Sigmoid colon (tissue), 7 donors: ENCODE results near the gene TCERG1L. TPM values are rescaled to one million over a fixed set of nuclear protein-coding genes. Genes with fewer than 3 reads are reported as not detected.

Experiments used
- DNase-seq: peaks from one replicate; pipeline ENCODE4 v3.0.0-alpha.2; 2019
- H3K27ac ChIP-seq, 4 donors: fragments of 200-600 bp; sonication (generic); one replicate each; pipeline ENCODE4 v1.5.1; 2016 to 2019; ENCODE audit warnings: mild to moderate bottlenecking in 1 of 4
- H3K27me3 ChIP-seq, 3 donors: fragments of 200-600 bp; sonication (generic); one replicate each; pipeline ENCODE4 v1.5.1; 2019; ENCODE audit warnings: mild to moderate bottlenecking in 1 of 3
- H3K36me3 ChIP-seq, 4 donors: fragments of 200-600 bp; sonication (generic); one replicate each; pipeline ENCODE4 v1.5.1; 2016 to 2019
- H3K4me1 ChIP-seq, 4 donors: fragments of 200-600 bp; sonication (generic); one replicate each; pipeline ENCODE4 v1.5.1; 2017 to 2019
- H3K4me3 ChIP-seq, 4 donors: fragments of 200-600 bp; sonication (generic); one replicate each; pipeline ENCODE4 v1.5.1; 2017 to 2019; ENCODE audit warnings: mild to moderate bottlenecking in 2 of 4, moderate library complexity in 1 of 4
- H3K9me3 ChIP-seq, 4 donors: fragments of 200-600 bp in 3 of 4; sonication (generic) in 3 of 4; one replicate each; pipeline versions ENCODE4 v1.5.1 to v1.6.1; 2013 to 2019
- CTCF ChIP-seq, 4 experiments: fragments of 450-650 bp in 3 of 4; fragments of 200-600 bp in 1 of 4; IDR thresholded peaks; one replicate each; pipeline ENCODE4 v1.5.1; 2016 to 2019; ENCODE audit warnings: antibody characterized with exemption in 4 of 4, mild to moderate bottlenecking in 3 of 4, moderate library complexity in 2 of 4
- EP300 ChIP-seq, 4 donors: sonication (generic); formaldehyde crosslinking; IDR thresholded peaks; one replicate each; pipeline ENCODE4 v1.6.1; 2017; ENCODE audit warnings: antibody characterized with exemption in 4 of 4
- POLR2A ChIP-seq, 2 donors: fragments of 450-650 bp; IDR thresholded peaks; one replicate each; pipeline ENCODE4 v1.6.1; 2016; ENCODE audit warnings: antibody characterized with exemption in 2 of 2, mild to moderate bottlenecking in 2 of 2, moderate library complexity in 2 of 2
- POLR2AphosphoS5 ChIP-seq, 4 donors: sonication (generic); formaldehyde crosslinking; IDR thresholded peaks; one replicate each; pipeline ENCODE4 v1.6.1; 2017; ENCODE audit warnings: antibody characterized with exemption in 4 of 4
- WGBS, 2 donors: extraction: QIAGEN DNeasy Blood & Tissue Kit; methylation state at CpG; one replicate each; pipeline ENCODE4 v1.1.7; 2013; 5-methylcytosine and 5-hydroxymethylcytosine counted together
- intact Hi-C: fragments of 100-400 bp; cut with DNase I; formaldehyde crosslinking; loops from one replicate; pipeline ENCODE4 v1.15.1; 2023
- polyA plus RNA-seq, 3 donors: library from polyadenylated mRNA; stranded (reverse); fragments of 200-250 nt; gene quantifications; one replicate each; pipeline ENCODE4 v1.2.3, GENCODE V29; 2013
- total RNA-seq, 4 donors: library from RNA; depleted of rRNA; stranded (reverse); fragments of >200 nt; gene quantifications; one replicate each; pipeline ENCODE4 v1.1.0, GENCODE V29; 2016
- donor health status: healthy with polysubstance abuse.
- donor health status: Bipolar disorder and iron deficiency.
- donor health status: healthy.

The TCERG1L gene
- total and polyA plus RNA-seq, 7 donors = under 0.01 to 0.55 (median 0.10) TPM; not detected in 4

GRCh38 chr10:131245475-131246059 lies 66.0 kb downstream of the TCERG1L start:
- no peak overlapping the region for H3K4me3 ChIP-seq
- no peaks in the 10 kb centered on the region for H3K36me3 ChIP-seq
- no peaks in the 10 kb centered on the region for H3K9me3 ChIP-seq
- WGBS, 2 donors = 73 to 84% methylated on average over 22 of the region's 22 CpGs
- H3K4me1 ChIP-seq = no peaks in the 10 kb centered on the region
- intact Hi-C loops = no loop called here
- no peak for DNase-seq
- H3K27me3 ChIP-seq = peaks cover 2 to 59% (median 8%) of the 10 kb centered on the region in 3 donors
- H3K27ac ChIP-seq = no peak overlapping the region
- no peak for TF ChIP-seq POLR2AphosphoS5 (IDR thresholded peaks at IDR 0.05)
- TF ChIP-seq CTCF (IDR thresholded peaks at IDR 0.05) = no peak
- no peak for TF ChIP-seq POLR2A (IDR thresholded peaks at IDR 0.05)
- TF ChIP-seq EP300 (IDR thresholded peaks at IDR 0.05) = no peak

DNA sequence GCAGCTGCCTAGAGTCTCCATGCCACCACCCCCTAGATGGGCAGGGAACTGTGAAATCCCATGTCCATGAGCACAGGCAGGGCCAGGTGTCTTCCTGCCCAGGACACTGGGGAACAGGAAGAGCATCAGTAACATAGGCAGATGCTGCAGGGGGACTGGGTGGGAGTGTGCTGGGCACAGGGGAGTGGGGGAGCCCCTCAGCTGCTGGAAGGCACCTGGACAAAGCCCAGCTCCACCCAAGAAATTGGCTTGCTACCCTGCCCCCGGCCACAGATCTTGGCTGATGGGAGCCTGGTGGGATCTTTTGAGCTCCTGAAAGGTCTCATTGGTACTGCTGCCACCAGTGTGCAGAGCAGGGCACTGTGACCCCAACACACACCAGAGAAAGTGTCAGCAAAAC lies 66.7 kb downstream of the TCERG1L start:
- Histone ChIP-seq H3K27ac (no peak overlapping the region), H3K27me3 (peaks cover 2 to 55% (median 8%) of the 10 kb centered on the region in 3 donors), H3K4me3 (no peak overlapping the region), H3K9me3 (no peaks in the 10 kb centered on the region), H3K36me3 (no peaks in the 10 kb centered on the region), H3K4me1 (no peaks in the 10 kb centered on the region)
- WGBS, 2 donors = 48 to 59% methylated on average over 1 of the region's 1 CpG
- TF ChIP-seq POLR2AphosphoS5 (IDR thresholded peaks at IDR 0.05) (no peak), EP300 (IDR thresholded peaks at IDR 0.05) (no peak), CTCF (IDR thresholded peaks at IDR 0.05) (no peak), POLR2A (IDR thresholded peaks at IDR 0.05) (no peak)
- no peak for DNase-seq
- intact Hi-C loops = no loop called here

DNA sequence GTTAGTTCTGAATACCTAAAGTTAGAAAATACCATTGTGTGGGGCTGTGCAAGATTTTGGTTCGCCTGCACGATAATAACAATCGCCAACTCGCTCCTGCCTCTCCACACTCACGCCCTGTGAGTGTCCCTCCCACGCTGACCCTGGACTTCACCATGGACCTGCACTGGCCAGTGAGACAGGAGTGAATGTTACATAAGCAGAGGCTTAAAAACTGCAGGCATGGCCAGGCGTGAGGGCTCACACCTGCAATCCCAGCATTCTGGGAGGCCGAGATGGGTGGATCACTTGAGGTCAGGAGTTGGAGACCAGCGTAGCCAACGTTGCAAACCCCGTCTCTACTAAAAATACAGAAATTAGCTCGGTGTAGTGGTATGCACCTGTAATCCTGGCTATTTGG lies 68.4 kb downstream of the TCERG1L start:
- Histone ChIP-seq H3K27me3 (peaks cover 0 to 50% (median 2%) of the 10 kb centered on the region in 3 donors), H3K4me3 (no peak overlapping the region), H3K4me1 (no peaks in the 10 kb centered on the region), H3K9me3 (no peaks in the 10 kb centered on the region), H3K36me3 (no peaks in the 10 kb centered on the region), H3K27ac (no peak overlapping the region)
- 89% methylated on average over 12 of the region's 12 CpGs for WGBS, 2 donors
- DNase-seq = no peak
- intact Hi-C loops = no loop called here
- TF ChIP-seq CTCF (IDR thresholded peaks at IDR 0.05) = no peak
- TF ChIP-seq EP300 (IDR thresholded peaks at IDR 0.05) = no peak
- TF ChIP-seq POLR2AphosphoS5 (IDR thresholded peaks at IDR 0.05) = no peak

- intact Hi-C loops = no loop called here
- TF ChIP-seq CTCF (IDR thresholded peaks at IDR 0.05) (no peak), EP300 (IDR thresholded peaks at IDR 0.05) (no peak), POLR2AphosphoS5 (IDR thresholded peaks at IDR 0.05) (no peak), POLR2A (IDR thresholded peaks at IDR 0.05) (no peak)
- H3K9me3 ChIP-seq = no peaks in the 10 kb centered on the region
- WGBS, 2 donors = 24 to 31% methylated on average over 8 of the region's 8 CpGs
- no peaks in the 10 kb centered on the region for H3K4me1 ChIP-seq
- peaks cover 2 to 46% (median 3%) of the 10 kb centered on the region in 3 donors for H3K27me3 ChIP-seq
- no peaks in the 10 kb centered on the region for H3K36me3 ChIP-seq
- H3K4me3 ChIP-seq = no peak overlapping the region
- H3K27ac ChIP-seq = no peak overlapping the region
- DNase-seq = no peak
Measured at GRCh38 chr10:131242007-131242406, 69.5 kb downstream of the TCERG1L start.

DNA sequence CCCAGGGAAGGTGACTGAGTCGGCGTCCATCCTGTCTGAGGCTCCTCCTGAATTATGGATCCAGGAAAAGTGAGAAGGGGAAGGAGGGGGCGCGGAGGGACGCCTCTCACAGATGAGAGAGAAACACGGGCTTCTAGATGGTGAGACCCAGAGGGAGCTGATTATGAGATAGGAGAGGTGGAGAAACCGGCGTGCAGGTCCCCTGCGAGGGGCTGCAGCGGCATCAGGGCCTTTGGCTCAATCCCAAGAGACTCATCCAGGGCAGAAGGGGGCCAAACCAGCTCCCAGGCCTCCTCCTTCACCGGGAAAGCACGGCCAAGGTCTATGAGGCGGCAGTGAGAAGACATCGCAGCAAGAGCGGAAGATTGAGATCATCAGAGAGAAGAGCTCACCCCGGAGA lies 70.8 kb downstream of the TCERG1L start:
- Histone ChIP-seq H3K27ac (no peak overlapping the region), H3K36me3 (no peaks in the 10 kb centered on the region), H3K27me3 (peaks cover 2 to 36% (median 3%) of the 10 kb centered on the region in 3 donors), H3K4me3 (no peak overlapping the region), H3K4me1 (no peaks in the 10 kb centered on the region), H3K9me3 (no peaks in the 10 kb centered on the region)
- intact Hi-C loops = no loop called here
- DNase-seq = no peak
- WGBS, 2 donors = 88 to 89% methylated on average over 16 of the region's 16 CpGs
- no peak for TF ChIP-seq EP300 (IDR thresholded peaks at IDR 0.05)
- no peak for TF ChIP-seq POLR2A (IDR thresholded peaks at IDR 0.05)
- no peak for TF ChIP-seq POLR2AphosphoS5 (IDR thresholded peaks at IDR 0.05)
- no peak for TF ChIP-seq CTCF (IDR thresholded peaks at IDR 0.05)
